Measurements from ENCODE around the gene CCDC93.
A peak's percentile ranks its signal among the peaks of the same experiment; 100 is the strongest.

CCDC93 gene

DNA sequence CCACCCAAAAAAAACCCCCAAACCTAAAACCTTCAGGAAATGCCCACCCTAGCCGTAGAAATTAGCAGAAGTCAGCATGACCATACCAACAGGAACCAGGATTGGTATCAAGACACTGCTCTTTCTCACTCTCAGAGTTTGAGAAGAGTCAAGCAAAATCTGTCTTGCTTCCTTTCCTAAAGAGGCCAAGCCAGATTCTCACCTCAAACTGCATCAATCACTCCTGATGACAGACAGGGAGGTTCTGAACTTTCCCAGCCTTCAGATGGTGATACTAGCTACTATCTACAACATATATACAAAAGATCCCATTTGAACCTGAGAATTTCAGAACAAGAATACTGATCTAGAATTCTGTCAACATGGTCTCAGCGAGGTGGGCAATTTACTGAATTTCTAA is 29.7 kb downstream of the CCDC93 start:
- DNase-seq, result no peak

DNA sequence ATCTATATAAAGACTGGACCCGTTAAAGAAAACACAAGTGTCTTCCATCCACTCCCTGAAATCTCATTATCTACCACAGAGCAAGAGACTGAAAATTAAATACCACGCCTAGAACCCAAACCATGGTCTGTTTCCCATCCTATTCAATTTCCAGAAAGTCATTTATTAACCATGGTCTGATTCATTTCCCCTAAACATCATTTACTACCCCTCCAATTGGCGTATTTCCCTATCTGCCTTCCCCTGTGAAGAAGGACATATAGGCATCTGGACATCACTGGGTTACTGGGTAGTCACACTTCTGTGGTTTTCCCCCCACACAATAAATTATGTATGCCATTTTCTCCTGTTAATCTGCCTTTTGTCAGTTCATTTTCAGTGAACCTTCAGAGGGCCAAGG is 30.8 kb downstream of the CCDC93 start:
- no peak for DNase-seq

DNA sequence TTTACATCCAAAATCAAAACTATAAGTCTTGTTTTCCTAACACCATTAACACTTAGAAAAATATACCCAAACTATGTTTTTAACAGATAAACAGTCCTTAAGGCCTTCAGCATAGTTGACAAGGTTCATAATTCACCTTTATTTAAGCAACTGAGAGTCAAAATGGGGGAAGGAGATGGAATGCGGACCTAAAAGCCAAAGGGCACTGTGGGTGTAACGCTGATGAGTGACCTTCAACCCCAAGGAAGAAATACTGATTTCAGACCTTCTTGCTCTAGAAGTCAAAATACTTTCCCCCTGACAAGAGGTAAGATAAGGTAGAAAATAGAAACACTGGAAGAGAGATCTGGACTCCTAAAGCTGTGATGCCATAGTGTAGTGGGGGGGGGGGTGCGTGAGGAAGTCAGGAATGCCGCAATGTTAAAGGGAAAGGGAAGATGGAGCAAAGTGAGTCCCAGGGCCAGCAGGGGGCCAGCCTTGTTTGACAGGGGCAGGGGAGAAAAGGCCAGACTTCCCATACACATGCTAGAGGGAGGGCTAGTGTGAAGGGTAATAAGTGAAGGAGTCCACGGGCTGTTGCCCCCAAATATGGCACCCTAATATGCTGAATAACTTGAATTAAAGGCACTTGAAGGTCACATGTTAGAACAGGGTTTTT is 31.4 kb downstream of the CCDC93 start:
- DNase-seq, result no peak

DNA sequence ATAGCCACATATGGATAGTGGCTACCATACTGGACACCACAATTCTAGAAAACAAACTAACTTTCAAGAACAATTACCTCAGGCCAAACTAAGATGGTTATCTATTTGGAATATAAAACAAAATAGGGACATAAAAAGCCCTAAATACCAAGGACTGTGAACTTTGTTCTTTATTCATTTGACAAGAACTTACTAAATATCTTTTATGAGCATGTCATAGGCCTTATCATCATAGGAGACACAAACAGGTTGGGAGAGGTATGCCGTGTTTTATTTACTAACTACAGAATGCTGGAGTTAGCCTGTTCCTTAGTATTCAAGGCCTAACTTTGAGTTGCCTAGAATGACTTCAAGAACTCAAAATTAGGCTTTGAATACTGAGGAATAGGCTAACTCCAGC is 32.1 kb downstream of the CCDC93 start:
- DNase-seq, result no peak

DNA sequence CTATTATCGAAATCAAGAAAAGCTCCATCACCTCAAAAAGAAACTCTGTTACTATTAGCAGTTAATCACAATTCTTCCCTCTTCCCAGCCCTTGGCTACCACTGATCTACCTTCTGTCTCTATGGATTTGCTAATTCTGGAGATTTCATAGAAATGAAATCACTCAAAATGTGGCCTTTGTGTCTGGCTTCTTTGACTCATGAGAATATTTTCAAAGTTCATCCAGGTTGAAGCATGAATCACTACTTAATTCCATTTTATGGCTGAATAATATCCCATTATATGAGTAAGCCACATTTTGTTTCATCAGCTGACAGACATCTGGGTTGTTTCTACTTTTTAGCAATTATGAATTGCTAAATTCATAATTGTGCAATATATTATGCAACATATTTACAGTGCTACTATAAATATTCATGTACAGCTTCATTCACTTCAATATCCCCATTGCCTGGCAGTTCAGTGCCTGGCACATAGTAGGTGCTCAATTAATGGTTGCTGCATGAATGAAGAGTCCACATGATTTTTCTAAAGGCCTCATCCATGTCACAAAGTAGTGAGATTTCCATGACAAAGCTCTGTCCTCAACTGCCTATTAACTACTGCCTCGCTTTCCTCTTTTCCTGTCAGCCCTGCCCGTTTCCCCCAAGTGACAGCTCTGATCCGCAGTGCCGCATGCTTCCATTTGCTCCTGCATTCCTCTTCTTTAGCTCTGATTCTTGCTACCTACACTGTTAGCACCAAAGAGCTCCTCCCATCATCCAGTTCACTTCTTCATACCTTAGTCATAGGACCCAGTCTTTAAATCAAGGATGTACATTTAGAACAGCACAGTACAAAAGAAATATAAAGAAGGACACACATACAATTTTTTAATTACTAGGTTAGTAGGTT is 32.8 kb downstream of the CCDC93 start:
- peak; percentile 23 for DNase-seq

DNA sequence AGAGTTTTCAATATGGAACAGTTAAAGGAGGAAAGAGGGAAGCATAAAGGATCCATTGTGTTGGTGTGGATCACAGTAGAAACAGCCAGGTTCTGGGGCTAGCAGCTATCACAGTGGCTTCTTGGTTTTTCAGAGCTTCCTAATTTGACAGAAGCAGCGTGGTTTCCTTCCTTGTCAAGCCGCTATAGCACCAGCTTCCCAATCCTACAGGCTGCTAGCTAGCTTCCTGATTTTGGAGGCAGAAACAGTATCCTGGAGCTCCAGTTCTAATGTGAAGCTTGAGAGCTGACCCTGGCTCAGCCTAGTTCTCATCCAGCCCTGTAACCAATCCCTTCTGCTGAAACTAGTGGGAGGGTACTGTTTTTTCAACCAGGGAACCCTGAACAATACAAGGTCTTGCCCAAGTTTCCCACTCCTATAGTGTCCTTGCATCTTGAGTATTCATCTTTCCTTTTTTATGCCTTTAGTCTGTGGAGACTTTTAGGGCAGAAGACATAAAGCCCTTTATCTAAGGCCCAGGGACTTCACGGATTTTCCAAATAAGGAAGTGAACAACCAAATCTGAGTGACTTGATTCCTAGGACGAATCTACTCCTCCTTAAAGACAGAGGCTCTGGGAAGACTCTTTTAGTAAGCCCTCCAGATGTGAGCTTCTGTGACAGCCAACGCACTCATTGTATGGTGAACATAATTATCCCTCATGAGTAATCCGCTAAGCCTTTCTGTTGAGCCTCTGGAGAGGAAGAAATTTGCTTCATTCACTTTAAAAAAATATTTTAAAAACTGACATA is 33.8 kb downstream of the CCDC93 start:
- DNase-seq, result no peak

DNA sequence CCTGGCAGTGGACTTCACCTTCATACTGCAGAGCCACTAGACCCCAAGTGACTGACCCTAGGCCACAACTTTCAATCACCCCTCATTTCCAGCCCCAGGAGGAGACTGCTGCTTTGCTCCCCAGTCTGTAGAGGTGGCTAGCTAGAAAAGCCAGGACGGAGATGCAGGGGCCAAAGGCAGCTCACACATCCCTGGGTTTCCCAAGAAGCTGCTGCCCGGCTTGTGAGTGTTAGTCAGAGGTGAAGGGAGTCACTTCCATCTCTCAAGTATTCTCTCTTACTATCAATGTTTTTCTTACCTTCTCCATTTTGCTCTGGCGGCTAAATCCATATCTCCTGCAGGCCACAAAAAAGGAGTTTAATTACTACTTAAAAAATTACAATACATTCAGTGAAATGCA is 36.2 kb downstream of the CCDC93 start:
- no peak for DNase-seq

DNA sequence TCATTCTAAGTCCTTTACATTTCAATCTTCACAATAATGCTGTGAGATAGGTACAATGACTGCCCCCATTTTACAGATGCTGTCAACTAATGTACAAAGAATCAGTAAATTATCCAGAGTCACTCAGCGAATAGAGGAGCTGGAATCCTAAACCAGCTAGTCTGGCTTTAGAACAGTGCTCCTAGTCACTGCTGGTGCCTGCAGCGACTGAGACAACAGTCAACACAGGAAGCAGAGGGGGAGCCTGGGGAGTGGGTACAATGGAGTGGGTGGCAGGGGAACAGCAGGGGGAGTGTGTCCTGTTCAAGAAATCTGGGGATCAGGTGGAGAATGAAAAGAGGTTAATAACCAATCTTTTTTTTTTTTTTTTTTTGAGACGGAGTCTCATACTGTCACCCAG is 37.3 kb downstream of the CCDC93 start:
- no peak for DNase-seq

DNA sequence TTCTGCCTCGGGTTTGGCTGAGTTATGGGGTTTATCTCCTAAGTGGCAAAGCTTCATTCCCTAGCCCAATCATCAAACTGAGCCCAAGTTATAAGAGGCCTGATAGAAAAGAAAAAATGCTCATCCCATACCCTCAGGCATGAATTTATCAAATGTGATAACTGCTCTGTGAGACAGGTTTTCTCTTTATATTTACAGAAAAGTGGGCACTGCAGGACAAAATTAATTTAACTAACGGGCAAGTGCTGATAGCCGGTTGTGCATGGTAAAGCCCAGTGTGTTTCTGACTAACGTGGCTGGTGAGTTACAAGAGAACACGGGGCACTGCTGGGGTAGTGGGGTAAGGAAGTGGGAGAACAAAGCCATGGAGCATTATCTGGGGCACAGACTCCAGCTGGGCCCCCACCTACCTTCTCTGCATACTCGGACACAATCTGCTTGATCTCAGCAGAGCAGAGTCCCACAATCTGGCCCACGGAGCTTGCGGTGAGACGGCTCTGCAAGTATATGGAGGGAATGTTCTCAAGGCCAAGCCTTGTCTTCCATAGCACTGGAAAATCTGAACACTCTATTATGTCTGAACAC is 40.3 kb downstream of the CCDC93 start:
- no peak for DNase-seq

DNA sequence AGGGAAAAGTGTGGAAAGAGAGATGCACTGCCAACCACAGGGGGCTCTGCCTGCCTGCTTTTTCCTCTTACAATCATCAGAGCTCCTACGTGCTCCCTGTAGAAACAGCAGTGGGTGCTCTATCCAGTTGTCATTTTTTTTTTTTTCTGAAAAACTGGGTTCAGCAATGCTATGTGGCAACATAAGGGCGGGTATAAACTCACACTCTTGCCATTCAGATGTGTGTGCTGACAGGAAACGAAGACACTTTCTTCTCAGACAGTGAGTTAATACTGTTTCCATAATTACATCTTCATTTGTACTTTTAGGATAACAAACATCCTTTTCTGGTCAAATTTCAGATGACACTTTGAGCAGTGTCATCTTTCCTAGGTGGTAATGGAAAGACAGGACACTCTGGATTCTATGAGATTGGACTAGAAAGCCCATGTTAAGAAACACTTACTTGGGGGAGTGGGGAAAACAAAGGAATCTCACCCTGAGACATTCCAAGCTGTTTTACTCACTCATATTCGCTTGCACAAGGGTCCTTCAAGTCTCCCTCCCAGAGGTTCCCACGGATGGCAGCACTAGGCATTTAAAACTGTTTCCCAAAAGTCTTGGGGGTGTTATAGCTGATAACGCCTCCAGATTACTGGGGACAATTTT is 41.3 kb downstream of the CCDC93 start:
- no peak for DNase-seq

DNA sequence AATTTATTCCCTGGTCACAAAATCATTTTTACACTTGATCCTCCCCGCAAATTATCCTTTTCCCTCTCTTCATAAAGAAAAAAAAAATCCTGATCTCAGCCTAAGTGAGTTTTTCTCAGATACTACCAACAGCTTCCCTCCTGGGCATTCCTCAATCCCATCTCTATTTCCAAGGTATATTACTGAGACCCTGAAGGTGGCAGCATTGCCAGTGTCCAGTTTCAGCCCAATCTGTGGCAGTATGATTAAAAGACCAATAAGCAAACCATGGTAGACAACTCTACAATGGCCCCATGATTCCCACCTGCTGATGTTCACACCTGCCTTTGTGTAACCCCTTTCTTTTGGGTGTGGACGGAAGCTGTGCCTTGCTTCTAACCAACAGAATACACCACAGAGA is 45.1 kb downstream of the CCDC93 start:
- no peak for DNase-seq

DNA sequence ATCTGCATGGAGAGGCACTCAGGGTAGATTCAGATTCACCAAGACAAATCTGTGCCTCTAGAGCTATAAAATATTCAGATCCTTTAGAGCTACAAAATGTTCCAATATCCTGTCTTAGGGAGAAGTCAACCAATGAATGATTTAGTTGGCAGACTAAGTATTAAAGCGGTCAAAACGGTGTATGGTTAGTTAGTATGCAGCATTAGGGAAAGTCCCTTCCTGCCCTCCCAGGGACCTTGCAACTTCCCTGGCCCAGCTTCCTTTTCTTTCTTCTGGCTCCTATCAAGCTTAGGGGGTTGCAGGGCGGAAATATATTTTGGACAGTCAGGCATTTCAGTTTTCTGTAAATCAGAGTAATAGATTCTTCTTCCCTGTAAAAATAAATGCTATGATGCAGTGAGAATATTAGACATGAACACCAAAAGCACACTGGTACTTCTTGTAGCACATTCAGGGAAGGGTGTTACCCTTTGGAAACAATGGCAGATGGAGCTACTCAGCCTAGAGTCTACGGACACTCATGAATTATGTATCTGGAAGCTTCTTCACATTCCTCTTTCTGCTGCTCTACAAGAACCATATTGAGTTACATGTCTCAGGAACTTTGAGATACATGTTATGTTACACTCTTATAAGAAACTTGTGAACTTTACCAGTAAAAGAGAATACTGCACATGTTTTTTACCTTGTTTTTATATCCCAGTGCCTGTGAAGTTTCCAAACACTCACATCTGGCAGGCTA is 45.7 kb downstream of the CCDC93 start:
- DNase-seq, result no peak

DNA sequence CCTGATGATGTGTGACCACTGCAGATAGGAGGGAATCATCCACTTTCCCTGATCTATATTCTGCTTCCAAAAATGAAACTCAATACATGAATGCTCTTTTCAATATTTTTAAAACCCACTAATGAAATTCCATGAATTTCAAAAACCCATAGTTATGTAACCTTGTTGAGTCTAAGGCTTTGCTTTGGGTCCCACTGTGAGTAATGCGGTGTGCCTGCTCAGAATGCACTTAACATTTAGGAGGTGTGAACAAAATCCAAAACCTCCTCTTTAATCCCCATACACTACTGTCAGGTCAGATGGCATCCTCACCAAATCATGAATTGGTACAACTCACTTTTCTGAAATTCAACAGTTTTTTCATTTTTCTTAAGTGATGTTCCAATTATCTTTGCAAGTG is 50.4 kb downstream of the CCDC93 start:
- DNase-seq, result no peak

DNA sequence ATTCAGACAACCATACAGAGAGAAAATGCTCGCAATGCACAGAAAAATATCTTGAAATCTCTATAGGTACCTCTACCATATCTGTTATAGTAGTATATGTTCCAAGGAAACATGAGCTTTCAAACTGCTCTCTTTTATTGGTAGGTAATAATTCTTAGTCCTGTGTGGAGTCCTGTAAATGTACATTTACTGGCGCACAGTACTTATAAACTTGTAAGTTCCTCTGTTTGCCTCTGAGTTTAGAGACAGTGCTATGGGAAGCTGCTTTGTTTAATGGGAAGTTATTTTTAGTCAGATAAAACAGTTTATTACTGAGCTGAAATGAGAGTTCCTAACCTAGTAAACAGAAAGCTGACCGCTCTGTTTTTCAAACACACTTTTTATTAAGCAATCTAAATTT is 52.7 kb downstream of the CCDC93 start:
- no peak for DNase-seq

DNA sequence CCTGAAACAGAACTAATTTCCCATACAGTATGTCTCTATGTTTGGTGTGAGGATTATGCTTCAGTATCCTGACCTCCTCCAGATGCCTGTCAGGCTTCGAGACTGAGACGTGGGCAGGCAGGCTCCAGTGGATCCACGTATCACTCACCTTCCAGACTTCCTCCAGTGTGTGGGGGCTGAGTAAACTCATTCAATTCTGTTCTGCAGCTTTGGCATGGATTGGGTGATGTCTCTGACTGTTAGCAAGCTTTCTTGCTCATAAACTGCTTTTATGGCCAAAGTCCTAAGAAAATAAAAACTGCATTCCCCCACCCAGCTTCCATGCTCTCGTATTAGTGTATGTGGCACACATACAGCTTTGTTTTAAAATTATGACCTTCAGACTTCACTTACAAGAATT is 53.6 kb downstream of the CCDC93 start:
- no peak for DNase-seq

DNA sequence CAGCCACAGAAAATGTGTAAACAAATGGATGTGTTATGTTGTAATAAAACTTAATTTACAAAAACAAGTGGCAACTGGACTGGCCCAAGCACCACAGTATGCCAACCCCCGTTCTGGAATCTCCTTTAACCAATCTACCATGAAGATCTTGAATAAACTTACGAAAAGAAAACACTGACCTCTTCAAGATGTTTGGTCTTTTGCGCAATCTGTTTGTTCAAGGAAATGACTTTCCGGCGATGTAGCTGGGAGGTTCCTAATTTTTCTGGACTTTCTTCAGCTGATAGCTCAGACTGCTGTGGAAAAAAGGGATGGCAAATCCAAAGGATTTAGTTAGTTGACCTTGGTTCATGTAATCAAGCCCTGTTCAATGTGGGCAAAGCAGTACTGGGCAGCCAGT is 55.7 kb downstream of the CCDC93 start:
- no peak for DNase-seq

DNA sequence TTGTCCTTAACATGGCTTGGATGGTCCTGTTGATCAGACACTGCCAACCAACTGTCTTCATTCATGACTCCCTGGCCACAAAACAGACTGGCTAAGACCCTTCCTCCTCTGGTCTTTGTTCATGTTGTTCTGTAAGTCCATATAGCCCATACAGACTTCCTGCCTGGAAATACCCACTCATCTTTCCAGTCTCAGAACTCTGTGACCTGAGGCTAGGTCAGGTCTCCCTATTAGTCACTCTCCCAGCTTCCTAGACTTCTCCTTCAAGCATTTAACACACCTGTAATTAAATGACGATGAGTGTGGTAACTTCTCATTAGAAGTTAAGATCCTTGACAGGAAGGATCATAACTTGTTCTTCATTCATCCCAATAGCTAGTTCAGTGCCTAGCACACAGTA is 56.3 kb downstream of the CCDC93 start:
- DNase-seq, result no peak

DNA sequence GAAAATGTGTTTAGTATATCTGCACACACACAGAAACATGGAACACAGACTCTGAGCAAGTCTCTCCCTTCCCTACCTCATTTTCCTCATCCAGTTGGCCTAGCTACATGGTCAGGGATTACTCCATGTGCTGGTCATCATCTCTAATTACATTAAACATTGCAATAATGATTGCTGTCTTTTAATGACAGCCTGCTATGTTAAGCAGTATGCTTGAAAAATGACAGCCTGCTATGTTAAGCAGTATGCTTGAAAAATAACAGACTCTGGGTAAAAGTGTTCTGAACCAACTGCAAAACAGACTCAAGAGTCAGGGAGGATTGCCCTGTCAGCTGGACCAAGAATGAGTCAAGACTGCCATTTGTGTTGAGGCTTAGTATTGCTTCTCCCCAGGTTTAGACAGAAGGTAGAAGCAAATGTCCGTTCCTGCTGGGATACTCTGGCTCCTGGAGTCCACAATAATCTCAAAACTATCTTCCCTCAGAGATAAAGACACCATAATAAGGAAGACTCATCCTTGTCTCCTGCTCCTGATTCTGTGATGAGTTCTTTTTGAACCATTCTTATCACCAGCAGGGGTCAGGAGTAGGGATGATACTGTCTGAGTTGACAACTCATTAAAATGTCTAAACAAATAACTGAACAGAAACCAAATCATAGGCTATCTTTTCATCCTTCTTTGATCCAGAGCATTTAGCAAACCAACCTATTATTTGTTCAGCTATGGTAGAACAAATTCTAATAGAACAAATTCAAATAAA is 57.7 kb downstream of the CCDC93 start:
- DNase-seq, result peak; percentile 19

DNA sequence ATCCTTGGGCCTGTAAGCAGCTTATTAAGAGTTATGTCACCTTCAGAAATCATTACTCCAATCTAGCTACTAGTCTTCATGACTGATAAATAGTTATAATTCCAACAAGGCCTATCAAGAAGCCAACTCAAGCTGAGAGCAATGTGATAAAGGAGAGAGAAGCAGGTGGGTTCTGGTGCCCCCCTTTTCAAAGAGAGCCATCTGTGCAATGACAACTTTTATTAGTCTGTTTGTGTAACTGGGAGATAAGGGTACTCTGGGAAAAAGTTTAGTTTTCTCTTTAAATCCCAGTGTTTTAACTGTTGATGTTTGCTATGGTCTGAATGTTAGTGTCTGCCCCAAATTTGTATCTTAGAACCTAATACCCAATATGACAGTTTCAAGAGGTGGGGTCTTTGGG is 60.6 kb downstream of the CCDC93 start:
- peak; percentile 29 for DNase-seq

DNA sequence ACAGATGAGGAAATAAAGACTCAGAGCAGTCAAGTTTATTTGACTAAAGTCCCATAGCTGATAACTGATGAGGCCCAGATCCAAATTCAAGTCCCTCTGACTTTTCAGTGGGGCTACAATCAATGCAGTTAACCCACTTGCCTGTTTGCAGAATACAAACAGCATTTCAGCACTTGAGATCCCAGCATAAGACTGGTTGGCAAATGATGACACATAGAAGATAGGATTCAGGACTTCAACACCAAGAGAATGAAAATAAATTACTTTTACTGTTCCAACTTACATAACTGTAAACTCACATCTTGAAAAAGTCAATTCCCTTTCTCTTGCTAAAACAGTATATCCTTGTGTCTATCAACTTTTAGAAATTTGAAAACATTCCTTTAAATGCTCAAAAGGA is 61.2 kb downstream of the CCDC93 start:
- DNase-seq, result no peak

DNA sequence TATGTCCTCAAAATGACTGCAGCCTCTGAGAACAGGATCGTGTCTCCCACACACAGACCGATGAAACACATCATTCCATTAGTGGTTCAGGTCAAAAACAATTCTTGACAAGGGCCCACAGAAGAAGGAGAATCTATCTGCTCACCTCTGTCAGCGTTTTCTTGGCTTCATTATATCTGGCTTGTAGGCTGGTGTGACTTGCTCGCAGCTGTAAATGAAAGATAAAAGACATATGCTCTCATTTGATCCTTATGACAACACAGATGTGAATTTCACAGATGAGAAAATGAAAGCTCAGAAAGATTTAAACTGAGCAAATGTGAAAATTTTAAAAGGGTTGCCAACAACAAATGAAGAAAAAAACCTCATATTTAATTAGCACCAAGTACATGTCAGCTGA is 61.6 kb downstream of the CCDC93 start:
- peak; percentile 42 for DNase-seq

All from hematopoietic multipotent progenitor cell treated with erythropoietin and hydrocortisone succinate and interleukin-3 and kit ligand, for 6 days (in vitro differentiated cells).